ENCODE data around the gene LGALS3. TPM values are rescaled to one million over a fixed set of nuclear protein-coding genes. Genes with fewer than 3 reads are reported as not detected.
A peak's percentile ranks its signal among the peaks of the same experiment; 100 is the strongest.

Gene LGALS3
- total RNA-seq, 2 experiments from 2014 or later, result 11.7 to 12.1 TPM

GRCh38 chr14:55124774-55125386 is 4.2 kb upstream of the LGALS3 start:
- Mint-ChIP-seq H3K27ac (no peak overlapping the region), H3K4me3 (no peak overlapping the region), H3K4me1 (ENCODE audit: low read depth) (peaks cover 15% of the 10 kb centered on the region), H3K9me3 (no peaks in the 10 kb centered on the region), H3K36me3 (ENCODE audit: low read depth) (no peaks in the 10 kb centered on the region), H3K27me3 (peaks cover 41% of the 10 kb centered on the region)
- no peaks in the 10 kb centered on the region for H3K36me3 ChIP-seq (ENCODE audit: insufficient read depth, low read length)
- no peak overlapping the region for H3K4me3 ChIP-seq (ENCODE audit: low read length)
- ATAC-seq (ENCODE audit: poor library complexity) (no peak), DNase-seq (no peak)
- intact Hi-C loops (cut with DNase I, micrococcal nuclease), result no loop called here
- CTCF ChIA-PET, result no interaction called here
- H3K27ac ChIP-seq (ENCODE audit: low read depth in 1 of 2, low read length in 2 of 2), result no peak overlapping the region
- H3K4me1 ChIP-seq (ENCODE audit: insufficient read depth, low read length), result peaks cover 22% of the 10 kb centered on the region
- no peaks in the 10 kb centered on the region for H3K9me3 ChIP-seq (ENCODE audit: control insufficient read depth in 1 of 2, insufficient read depth in 1 of 2, low read length in 2 of 2)
- H3K27me3 ChIP-seq (ENCODE audit: control insufficient read depth in 1 of 2, insufficient read depth in 2 of 2, low read length in 2 of 2), result peaks cover 1 to 12% of the 10 kb centered on the region in 2 experiments
- POLR2A ChIA-PET, result interaction anchor here (2.1 kb wide), 1 partner anchor 22 kb away, joined by 7 read pairs; no protein-coding TSS in a partner anchor
- TF ChIP-seq, protein P1, sequence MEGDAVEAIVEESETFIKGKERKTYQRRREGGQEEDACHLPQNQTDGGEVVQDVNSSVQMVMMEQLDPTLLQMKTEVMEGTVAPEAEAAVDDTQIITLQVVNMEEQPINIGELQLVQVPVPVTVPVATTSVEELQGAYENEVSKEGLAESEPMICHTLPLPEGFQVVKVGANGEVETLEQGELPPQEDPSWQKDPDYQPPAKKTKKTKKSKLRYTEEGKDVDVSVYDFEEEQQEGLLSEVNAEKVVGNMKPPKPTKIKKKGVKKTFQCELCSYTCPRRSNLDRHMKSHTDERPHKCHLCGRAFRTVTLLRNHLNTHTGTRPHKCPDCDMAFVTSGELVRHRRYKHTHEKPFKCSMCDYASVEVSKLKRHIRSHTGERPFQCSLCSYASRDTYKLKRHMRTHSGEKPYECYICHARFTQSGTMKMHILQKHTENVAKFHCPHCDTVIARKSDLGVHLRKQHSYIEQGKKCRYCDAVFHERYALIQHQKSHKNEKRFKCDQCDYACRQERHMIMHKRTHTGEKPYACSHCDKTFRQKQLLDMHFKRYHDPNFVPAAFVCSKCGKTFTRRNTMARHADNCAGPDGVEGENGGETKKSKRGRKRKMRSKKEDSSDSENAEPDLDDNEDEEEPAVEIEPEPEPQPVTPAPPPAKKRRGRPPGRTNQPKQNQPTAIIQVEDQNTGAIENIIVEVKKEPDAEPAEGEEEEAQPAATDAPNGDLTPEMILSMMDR (IDR thresholded peaks at IDR 0.05), result no peak

DNA sequence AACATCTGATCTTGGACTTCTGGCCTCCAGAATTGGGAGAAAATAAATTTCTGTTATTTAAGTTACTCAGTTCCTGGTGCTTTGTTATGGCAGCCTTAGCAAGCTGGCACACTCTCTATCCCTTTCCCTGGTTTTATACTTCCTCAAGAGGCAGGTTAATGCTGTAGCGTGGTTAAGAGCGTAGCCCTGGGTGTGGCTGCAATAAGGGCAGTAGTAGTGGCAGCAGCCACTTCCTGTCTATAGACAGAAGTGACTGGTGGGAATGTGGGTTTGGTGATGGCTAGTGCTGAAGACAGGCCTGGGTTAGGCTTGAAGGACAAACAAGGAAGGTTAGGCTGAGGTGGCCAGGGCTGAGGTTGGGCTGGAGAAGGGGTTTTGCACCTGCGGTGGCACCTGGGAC is 3.6 kb upstream of the LGALS3 start:
- intact Hi-C loops (cut with DNase I, micrococcal nuclease), result no loop called here
- Mint-ChIP-seq H3K27ac (no peak overlapping the region), H3K4me1 (ENCODE audit: low read depth) (peaks cover 15% of the 10 kb centered on the region), H3K4me3 (no peak overlapping the region), H3K36me3 (ENCODE audit: low read depth) (no peaks in the 10 kb centered on the region), H3K9me3 (no peaks in the 10 kb centered on the region), H3K27me3 (peaks cover 46% of the 10 kb centered on the region)
- Histone ChIP-seq H3K4me3 (ENCODE audit: low read length) (no peak overlapping the region), H3K9me3 (ENCODE audit: control insufficient read depth in 1 of 2, insufficient read depth in 1 of 2, low read length in 2 of 2) (no peaks in the 10 kb centered on the region), H3K27ac (ENCODE audit: low read depth in 1 of 2, low read length in 2 of 2) (no peak overlapping the region), H3K27me3 (ENCODE audit: control insufficient read depth in 1 of 2, insufficient read depth in 2 of 2, low read length in 2 of 2) (peaks cover 6 to 16% of the 10 kb centered on the region in 2 experiments), H3K36me3 (ENCODE audit: insufficient read depth, low read length) (no peaks in the 10 kb centered on the region), H3K4me1 (ENCODE audit: insufficient read depth, low read length) (peaks cover 28% of the 10 kb centered on the region)
- ATAC-seq (ENCODE audit: poor library complexity) (peak; percentile 12), DNase-seq (peak in 4 of 14 experiments; percentile 4 to 60 (median 52))
- ChIA-PET CTCF (no interaction called here), POLR2A (interaction anchor here (2.1 kb wide), 1 partner anchor 23 kb away, joined by 7 read pairs; no protein-coding TSS in a partner anchor)
- TF ChIP-seq, protein P1 (IDR thresholded peaks at IDR 0.05), result no peak

GRCh38 chr14:55126034-55126433 is 3.0 kb upstream of the LGALS3 start:
- TF ChIP-seq, protein P1 (IDR thresholded peaks at IDR 0.05), result no peak
- Mint-ChIP-seq H3K27ac (no peak overlapping the region), H3K4me1 (ENCODE audit: low read depth) (peaks cover 15% of the 10 kb centered on the region), H3K27me3 (peaks cover 53% of the 10 kb centered on the region), H3K36me3 (ENCODE audit: low read depth) (no peaks in the 10 kb centered on the region), H3K4me3 (no peak overlapping the region), H3K9me3 (no peaks in the 10 kb centered on the region)
- intact Hi-C loops (cut with DNase I, micrococcal nuclease), result no loop called here
- Histone ChIP-seq H3K27me3 (ENCODE audit: control insufficient read depth in 1 of 2, insufficient read depth in 2 of 2, low read length in 2 of 2) (peaks cover 6 to 16% of the 10 kb centered on the region in 2 experiments), H3K4me3 (ENCODE audit: low read length) (no peak overlapping the region), H3K36me3 (ENCODE audit: insufficient read depth, low read length) (no peaks in the 10 kb centered on the region), H3K27ac (ENCODE audit: low read depth in 1 of 2, low read length in 2 of 2) (no peak overlapping the region), H3K9me3 (ENCODE audit: control insufficient read depth in 1 of 2, insufficient read depth in 1 of 2, low read length in 2 of 2) (no peaks in the 10 kb centered on the region), H3K4me1 (ENCODE audit: insufficient read depth, low read length) (peaks cover 32% of the 10 kb centered on the region)
- CTCF ChIA-PET, result no interaction called here
- peak in 1 of 14 experiments; percentile 23 for DNase-seq
- ATAC-seq (ENCODE audit: poor library complexity), result no peak
- POLR2A ChIA-PET, result no interaction called here
